ENCODE data around the gene FAM174A.
"Not testable (repeated sequence)": the region's sequence is repeated elsewhere in the genome, so short reads cannot be mapped to it uniquely, and the experiment has no call there.

FAM174A gene

DNA sequence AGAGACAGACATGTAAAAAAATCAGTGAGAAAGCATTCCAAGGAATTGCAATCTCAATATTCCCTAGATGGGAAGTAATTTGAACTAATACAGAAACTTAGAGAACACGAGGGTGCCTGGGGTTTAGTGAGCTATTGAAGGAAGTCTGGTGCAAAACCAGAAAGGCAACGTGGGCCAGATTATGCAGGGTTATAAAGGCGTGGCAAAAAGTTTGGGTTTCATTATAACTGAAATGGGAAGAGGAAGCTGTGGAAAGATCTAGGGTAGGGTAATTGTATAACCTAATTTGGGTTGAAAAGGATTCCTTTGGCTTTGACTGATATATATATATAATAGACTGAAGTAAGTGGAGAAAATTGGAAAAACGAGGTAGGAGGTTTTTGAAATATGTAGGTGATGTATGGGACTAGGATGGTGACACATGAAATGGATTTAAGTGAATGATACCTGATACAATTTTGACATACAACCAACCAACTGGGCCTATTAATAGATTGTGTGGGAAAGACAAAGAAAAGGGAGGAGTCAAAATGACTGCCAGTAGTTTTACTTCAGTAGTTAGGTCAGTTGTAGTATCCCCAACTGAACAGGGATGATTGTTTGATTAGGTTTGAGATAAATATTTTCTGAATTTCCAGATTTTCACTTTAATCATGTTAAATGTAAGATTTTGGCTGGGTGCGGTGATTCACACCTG is 65.3 kb downstream of the FAM174A start:
- Histone ChIP-seq H3K27ac (ENCODE audit: low read depth in 2 of 2, low read length in 2 of 2) (no peak overlapping the region), H3K4me3 (ENCODE audit: low read length in 2 of 2) (no peak overlapping the region), H3K27me3 (ENCODE audit: control insufficient read depth in 2 of 2, insufficient read depth in 2 of 2, low read length in 2 of 2) (no peaks in the 10 kb centered on the region), H3K9ac (ENCODE audit: low read depth in 1 of 2, low read length in 2 of 2) (no peak overlapping the region), H3K9me3 (ENCODE audit: control insufficient read depth in 2 of 2, low read length in 2 of 2) (no peaks in the 10 kb centered on the region), H3K36me3 (ENCODE audit: control insufficient read depth in 2 of 2, insufficient read depth in 2 of 2, low read length in 2 of 2) (no peaks in the 10 kb centered on the region), H3K4me1 (ENCODE audit: control insufficient read depth in 2 of 2, insufficient read depth in 2 of 2, low read length in 2 of 2) (no peaks in the 10 kb centered on the region)

DNA sequence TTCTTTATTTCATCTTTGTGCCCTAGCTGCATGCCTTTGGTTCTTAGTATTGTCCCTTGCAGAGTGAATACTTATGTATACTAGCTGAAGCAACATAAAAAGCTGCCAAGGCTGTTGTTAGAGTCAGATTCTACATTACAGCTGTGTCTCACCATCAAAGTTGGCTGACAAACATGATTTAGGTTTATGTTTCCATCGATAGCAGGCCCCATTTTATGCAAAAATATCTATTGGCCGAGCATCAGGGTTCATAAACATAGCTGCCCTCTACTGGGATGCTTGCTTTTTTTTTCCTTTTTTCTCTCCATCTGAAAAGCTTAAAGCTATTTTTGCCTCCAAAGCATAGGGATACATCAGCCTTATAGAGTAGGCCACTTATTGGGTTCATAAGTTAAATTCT is 68.0 kb downstream of the FAM174A start:
- Histone ChIP-seq H3K9ac (ENCODE audit: low read depth in 1 of 2, low read length in 2 of 2) (no peak overlapping the region), H3K4me3 (ENCODE audit: low read length in 2 of 2) (no peak overlapping the region), H3K27ac (ENCODE audit: low read depth in 2 of 2, low read length in 2 of 2) (no peak overlapping the region), H3K9me3 (ENCODE audit: control insufficient read depth in 2 of 2, low read length in 2 of 2) (no peaks in the 10 kb centered on the region), H3K27me3 (ENCODE audit: control insufficient read depth in 2 of 2, insufficient read depth in 2 of 2, low read length in 2 of 2) (no peaks in the 10 kb centered on the region), H3K4me1 (ENCODE audit: control insufficient read depth in 2 of 2, insufficient read depth in 2 of 2, low read length in 2 of 2) (no peaks in the 10 kb centered on the region), H3K36me3 (ENCODE audit: control insufficient read depth in 2 of 2, insufficient read depth in 2 of 2, low read length in 2 of 2) (no peaks in the 10 kb centered on the region)

GRCh38 chr5:100604021-100604420 is 68.8 kb downstream of the FAM174A start:
- H3K4me1 ChIP-seq (ENCODE audit: control insufficient read depth in 2 of 2, insufficient read depth in 2 of 2, low read length in 2 of 2); H3K27me3 ChIP-seq (ENCODE audit: control insufficient read depth in 2 of 2, insufficient read depth in 2 of 2, low read length in 2 of 2): not testable (repeated sequence)

DNA sequence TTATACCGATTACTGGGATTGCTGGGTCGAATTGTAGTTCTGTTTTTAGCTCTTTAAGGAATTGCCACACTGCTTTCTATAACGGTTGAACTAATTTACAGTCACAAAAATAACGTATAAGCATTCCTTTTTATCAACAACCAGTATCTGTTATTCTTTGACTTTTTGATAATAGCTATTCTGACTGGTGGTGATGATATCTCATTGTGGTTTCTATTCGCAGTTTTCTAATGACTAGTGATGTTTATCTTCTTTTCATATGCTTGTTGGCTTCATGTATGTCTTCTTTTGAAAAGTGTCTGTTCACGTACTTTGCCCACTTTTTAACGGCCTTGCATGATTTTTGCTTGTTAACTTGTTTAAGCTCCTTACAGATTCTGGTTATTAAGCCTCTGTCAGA is 74.4 kb downstream of the FAM174A start:
- Histone ChIP-seq H3K27me3 (ENCODE audit: control insufficient read depth in 2 of 2, insufficient read depth in 2 of 2, low read length in 2 of 2) (no peaks in the 10 kb centered on the region), H3K4me3 (ENCODE audit: low read length in 2 of 2) (no peak overlapping the region), H3K4me1 (ENCODE audit: control insufficient read depth in 2 of 2, insufficient read depth in 2 of 2, low read length in 2 of 2) (no peaks in the 10 kb centered on the region), H3K9ac (ENCODE audit: low read depth in 1 of 2, low read length in 2 of 2) (no peak overlapping the region), H3K9me3 (ENCODE audit: control insufficient read depth in 2 of 2, low read length in 2 of 2) (no peaks in the 10 kb centered on the region), H3K36me3 (ENCODE audit: control insufficient read depth in 2 of 2, insufficient read depth in 2 of 2, low read length in 2 of 2) (no peaks in the 10 kb centered on the region), H3K27ac (ENCODE audit: low read depth in 2 of 2, low read length in 2 of 2) (no peak overlapping the region)

More at GRCh38 chr5:100604021-100604420, 68.8 kb downstream of the FAM174A start:
- not testable (repeated sequence) for H3K27ac ChIP-seq (ENCODE audit: low read depth in 2 of 2, low read length in 2 of 2); H3K9me3 ChIP-seq (ENCODE audit: control insufficient read depth in 2 of 2, low read length in 2 of 2); H3K4me3 ChIP-seq (ENCODE audit: low read length in 2 of 2); H3K9ac ChIP-seq (ENCODE audit: low read depth in 1 of 2, low read length in 2 of 2); H3K36me3 ChIP-seq (ENCODE audit: control insufficient read depth in 2 of 2, insufficient read depth in 2 of 2, low read length in 2 of 2)

DNA sequence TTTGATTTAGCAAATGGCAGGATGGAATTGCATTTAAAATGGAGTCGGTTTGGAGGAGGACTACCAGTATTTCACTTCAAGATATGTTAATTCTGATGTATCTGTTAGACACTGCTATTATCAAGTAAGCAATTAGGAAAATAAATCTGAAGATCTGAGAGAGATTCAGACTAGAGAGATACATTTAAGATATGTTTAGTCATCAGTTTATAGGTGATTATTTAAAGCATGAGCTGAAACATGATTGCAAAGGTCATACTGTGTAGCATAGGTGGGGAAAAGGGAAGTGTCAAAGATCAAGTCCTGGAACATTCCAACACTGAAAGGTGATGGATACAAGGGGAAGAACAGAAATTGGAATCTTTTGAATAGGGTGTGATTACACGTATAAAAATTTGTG is 79.1 kb downstream of the FAM174A start:
- Histone ChIP-seq H3K4me1 (ENCODE audit: control insufficient read depth in 2 of 2, insufficient read depth in 2 of 2, low read length in 2 of 2) (no peaks in the 10 kb centered on the region), H3K9ac (ENCODE audit: low read depth in 1 of 2, low read length in 2 of 2) (no peak overlapping the region), H3K4me3 (ENCODE audit: low read length in 2 of 2) (no peak overlapping the region)

DNA sequence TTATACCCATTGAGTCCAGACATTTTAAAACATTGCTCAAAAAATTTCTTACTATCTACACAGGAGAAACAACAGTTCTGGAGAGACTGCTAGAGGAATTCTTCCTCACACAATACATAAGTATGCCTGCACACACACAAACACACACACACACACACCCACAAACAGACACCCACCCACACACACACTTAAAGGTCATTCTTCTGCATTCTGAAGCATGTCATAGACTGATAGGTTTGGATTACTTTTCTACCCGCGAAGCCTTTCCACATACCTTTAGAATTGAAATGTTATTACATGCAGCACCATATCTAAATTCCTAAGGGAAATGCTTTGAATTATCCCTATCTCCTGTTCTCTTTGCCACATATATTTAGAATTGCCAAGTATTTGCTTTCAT is 80.2 kb downstream of the FAM174A start:
- Histone ChIP-seq H3K27ac (ENCODE audit: low read depth in 2 of 2, low read length in 2 of 2) (no peak overlapping the region), H3K36me3 (ENCODE audit: control insufficient read depth in 2 of 2, insufficient read depth in 2 of 2, low read length in 2 of 2) (no peaks in the 10 kb centered on the region), H3K27me3 (ENCODE audit: control insufficient read depth in 2 of 2, insufficient read depth in 2 of 2, low read length in 2 of 2) (no peaks in the 10 kb centered on the region), H3K4me3 (ENCODE audit: low read length in 2 of 2) (no peak overlapping the region), H3K4me1 (ENCODE audit: control insufficient read depth in 2 of 2, insufficient read depth in 2 of 2, low read length in 2 of 2) (no peaks in the 10 kb centered on the region), H3K9ac (ENCODE audit: low read depth in 1 of 2, low read length in 2 of 2) (no peak overlapping the region), H3K9me3 (ENCODE audit: control insufficient read depth in 2 of 2, low read length in 2 of 2) (no peaks in the 10 kb centered on the region)

More for the DNA sequence above, 79.1 kb downstream of the FAM174A start:
- no peaks in the 10 kb centered on the region for H3K36me3 ChIP-seq (ENCODE audit: control insufficient read depth in 2 of 2, insufficient read depth in 2 of 2, low read length in 2 of 2)
- H3K27me3 ChIP-seq (ENCODE audit: control insufficient read depth in 2 of 2, insufficient read depth in 2 of 2, low read length in 2 of 2) = no peaks in the 10 kb centered on the region
- H3K9me3 ChIP-seq (ENCODE audit: control insufficient read depth in 2 of 2, low read length in 2 of 2) = no peaks in the 10 kb centered on the region
- no peak overlapping the region for H3K27ac ChIP-seq (ENCODE audit: low read depth in 2 of 2, low read length in 2 of 2)

- H3K27me3 ChIP-seq (ENCODE audit: control insufficient read depth in 2 of 2, insufficient read depth in 2 of 2, low read length in 2 of 2) = no peaks in the 10 kb centered on the region
Observed at GRCh38 chr5:100616291-100616690, 81.1 kb downstream of the FAM174A start.

DNA sequence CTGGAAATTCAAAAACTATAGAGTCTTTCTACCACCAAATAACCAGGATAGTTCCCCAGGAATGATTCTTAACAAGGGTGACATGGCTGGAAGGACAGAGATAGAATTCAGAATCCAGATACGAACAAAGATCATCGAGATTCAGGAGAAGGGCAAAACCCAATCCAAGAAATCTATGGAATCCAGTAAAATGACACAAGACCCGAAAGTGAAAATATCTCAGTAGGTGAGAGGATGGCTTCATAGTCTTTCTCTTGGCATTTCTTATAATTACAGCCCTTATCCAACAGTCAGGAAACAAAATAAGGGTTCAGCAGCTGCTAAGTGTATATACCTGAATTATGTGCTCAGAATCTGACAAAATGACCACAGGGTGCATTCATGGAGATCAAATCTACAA is 81.8 kb downstream of the FAM174A start:
- Histone ChIP-seq H3K9me3 (ENCODE audit: control insufficient read depth in 2 of 2, low read length in 2 of 2) (no peaks in the 10 kb centered on the region), H3K27ac (ENCODE audit: low read depth in 2 of 2, low read length in 2 of 2) (no peak overlapping the region), H3K27me3 (ENCODE audit: control insufficient read depth in 2 of 2, insufficient read depth in 2 of 2, low read length in 2 of 2) (no peaks in the 10 kb centered on the region), H3K36me3 (ENCODE audit: control insufficient read depth in 2 of 2, insufficient read depth in 2 of 2, low read length in 2 of 2) (no peaks in the 10 kb centered on the region), H3K9ac (ENCODE audit: low read depth in 1 of 2, low read length in 2 of 2) (no peak overlapping the region), H3K4me1 (ENCODE audit: control insufficient read depth in 2 of 2, insufficient read depth in 2 of 2, low read length in 2 of 2) (no peaks in the 10 kb centered on the region), H3K4me3 (ENCODE audit: low read length in 2 of 2) (no peak overlapping the region)

More at GRCh38 chr5:100616291-100616690, 81.1 kb downstream of the FAM174A start:
- Histone ChIP-seq H3K36me3 (ENCODE audit: control insufficient read depth in 2 of 2, insufficient read depth in 2 of 2, low read length in 2 of 2) (no peaks in the 10 kb centered on the region), H3K4me1 (ENCODE audit: control insufficient read depth in 2 of 2, insufficient read depth in 2 of 2, low read length in 2 of 2) (no peaks in the 10 kb centered on the region), H3K9me3 (ENCODE audit: control insufficient read depth in 2 of 2, low read length in 2 of 2) (no peaks in the 10 kb centered on the region), H3K9ac (ENCODE audit: low read depth in 1 of 2, low read length in 2 of 2) (no peak overlapping the region), H3K27ac (ENCODE audit: low read depth in 2 of 2, low read length in 2 of 2) (no peak overlapping the region), H3K4me3 (ENCODE audit: low read length in 2 of 2) (no peak overlapping the region)

- no peaks in the 10 kb centered on the region for H3K4me1 ChIP-seq (ENCODE audit: control insufficient read depth in 2 of 2, insufficient read depth in 2 of 2, low read length in 2 of 2)
- no peaks in the 10 kb centered on the region for H3K36me3 ChIP-seq (ENCODE audit: control insufficient read depth in 2 of 2, insufficient read depth in 2 of 2, low read length in 2 of 2)
- no peaks in the 10 kb centered on the region for H3K27me3 ChIP-seq (ENCODE audit: control insufficient read depth in 2 of 2, insufficient read depth in 2 of 2, low read length in 2 of 2)
- no peak overlapping the region for H3K4me3 ChIP-seq (ENCODE audit: low read length in 2 of 2)
- H3K9ac ChIP-seq (ENCODE audit: low read depth in 1 of 2, low read length in 2 of 2) = no peak overlapping the region
- no peak overlapping the region for H3K27ac ChIP-seq (ENCODE audit: low read depth in 2 of 2, low read length in 2 of 2)
- H3K9me3 ChIP-seq (ENCODE audit: control insufficient read depth in 2 of 2, low read length in 2 of 2) = no peaks in the 10 kb centered on the region
Observed at GRCh38 chr5:100623719-100624118, 88.5 kb downstream of the FAM174A start.

DNA sequence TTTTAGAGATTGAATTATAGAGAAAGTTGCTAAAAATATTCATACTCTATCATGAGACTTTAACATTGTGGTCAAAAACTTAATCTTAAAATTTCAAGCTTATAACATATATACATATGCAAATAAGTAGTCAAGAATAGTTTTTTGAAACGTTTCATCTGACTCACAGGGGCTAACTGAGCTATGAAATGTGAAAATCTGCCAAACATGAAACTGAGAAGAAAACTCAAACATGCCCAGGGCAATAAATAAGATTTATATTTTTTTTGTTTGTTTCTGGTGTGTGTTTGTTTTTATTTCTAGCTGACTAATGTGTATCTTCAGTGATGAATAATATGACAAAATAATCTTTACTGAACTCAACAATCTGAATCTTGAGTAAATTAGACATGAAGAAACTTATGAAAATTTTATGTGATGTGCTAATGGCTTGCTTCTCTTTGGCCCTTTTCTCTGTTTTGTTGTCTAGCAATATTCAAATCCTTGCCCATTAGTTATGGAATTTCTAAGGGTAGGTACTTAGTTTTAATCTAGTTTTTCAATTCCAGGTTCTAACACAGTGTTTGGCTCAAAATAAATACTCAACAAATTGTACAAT is 99.9 kb downstream of the FAM174A start:
- no peaks in the 10 kb centered on the region for H3K27me3 ChIP-seq (ENCODE audit: control insufficient read depth in 2 of 2, insufficient read depth in 2 of 2, low read length in 2 of 2)
- H3K4me1 ChIP-seq (ENCODE audit: control insufficient read depth in 2 of 2, insufficient read depth in 2 of 2, low read length in 2 of 2) = no peaks in the 10 kb centered on the region
- no peak overlapping the region for H3K27ac ChIP-seq (ENCODE audit: low read depth in 2 of 2, low read length in 2 of 2)
- no peak overlapping the region for H3K9ac ChIP-seq (ENCODE audit: low read depth in 1 of 2, low read length in 2 of 2)
- H3K9me3 ChIP-seq (ENCODE audit: control insufficient read depth in 2 of 2, low read length in 2 of 2) = no peaks in the 10 kb centered on the region
- no peaks in the 10 kb centered on the region for H3K36me3 ChIP-seq (ENCODE audit: control insufficient read depth in 2 of 2, insufficient read depth in 2 of 2, low read length in 2 of 2)
- no peak overlapping the region for H3K4me3 ChIP-seq (ENCODE audit: low read length in 2 of 2)

Measured in mucosa of rectum (tissue), 2 donors.